GM11168 (cell line): ENCODE measurements around the gene PVALEF.

ENCODE experiments used
- in situ Hi-C: fragments of 300-500 bp; cut with MboI; formaldehyde crosslinking; loops from one replicate; pipeline ENCODE4 v1.12.0; 2022; ENCODE audit warnings: low sequenced_read_pairs; ENCODE audit not compliant: unreplicated experiment

Gene PVALEF

DNA sequence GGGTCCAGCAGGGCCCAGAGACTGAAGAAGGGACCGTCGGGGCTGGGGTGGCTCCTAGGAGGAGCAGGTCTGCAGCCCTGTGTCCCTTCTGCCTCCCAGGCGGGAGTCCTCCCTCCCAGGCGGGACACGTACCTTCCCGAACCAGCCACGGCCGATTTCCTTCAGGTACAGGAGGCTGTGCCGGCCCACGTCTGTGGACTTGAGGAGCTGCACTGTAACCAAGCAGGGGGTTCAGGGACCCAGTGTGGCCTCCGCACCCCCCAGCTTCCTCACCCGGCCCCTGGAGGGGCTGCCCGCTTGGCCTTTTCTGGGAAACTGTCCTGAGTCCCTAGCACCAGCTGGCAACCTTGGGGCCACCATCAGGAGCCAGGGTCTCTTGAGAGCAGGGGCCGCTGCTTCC is 37.0 kb upstream of the PVALEF start:
- in situ Hi-C loops: loop anchor here (25.0 kb wide), 1 partner anchor 359 kb away; no protein-coding TSS in a partner anchor

DNA sequence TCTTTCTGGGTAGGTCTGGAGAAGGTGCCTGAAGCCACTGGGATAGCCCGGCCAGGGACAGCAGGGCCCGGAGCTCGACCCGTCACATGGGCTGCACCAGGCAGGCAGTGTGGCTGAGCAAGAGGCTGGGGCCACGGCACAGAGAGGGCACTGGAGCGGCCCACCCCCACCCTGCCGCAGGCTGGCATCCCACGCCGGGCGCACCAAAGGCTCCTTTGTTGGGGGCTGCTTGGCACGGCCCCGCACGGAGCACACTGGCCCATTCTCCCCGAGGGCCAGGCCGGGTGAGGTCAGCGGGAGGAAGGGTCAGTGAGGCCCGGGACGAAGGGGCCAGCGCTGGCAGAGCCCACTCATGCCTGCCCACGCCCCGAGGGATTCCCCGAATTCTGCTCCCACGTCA is 36.5 kb upstream of the PVALEF start:
- in situ Hi-C loops: loop anchor here (25.0 kb wide), 1 partner anchor 359 kb away; no protein-coding TSS in a partner anchor

DNA sequence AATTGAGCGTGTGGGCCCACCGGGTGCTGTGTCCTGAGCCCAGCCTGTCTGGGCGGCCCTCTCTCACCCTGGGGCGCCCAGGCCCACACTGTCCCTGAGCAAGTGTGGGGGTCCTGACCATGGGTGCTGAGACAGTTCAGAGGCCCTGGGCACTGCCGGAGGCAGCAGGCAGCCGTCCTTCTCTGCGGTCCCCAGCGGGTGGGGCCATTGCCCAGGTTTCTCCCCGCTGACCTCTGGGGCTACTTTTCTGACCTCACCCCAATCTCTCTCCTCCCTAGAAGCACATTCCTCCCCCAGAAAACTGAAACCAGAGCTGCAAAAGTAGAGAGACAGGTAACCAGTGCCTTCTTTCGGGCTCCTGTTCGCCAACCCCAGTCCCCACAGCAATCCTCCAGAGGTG is 36.0 kb upstream of the PVALEF start:
- in situ Hi-C loops: loop anchor here (25.0 kb wide), 1 partner anchor 358 kb away; no protein-coding TSS in a partner anchor

- in situ Hi-C loops: loop anchor here (25.0 kb wide), 1 partner anchor 357 kb away; no protein-coding TSS in a partner anchor
These were observed 35.5 kb upstream of the PVALEF start for GRCh38 chr17:81129711-81130367.

DNA sequence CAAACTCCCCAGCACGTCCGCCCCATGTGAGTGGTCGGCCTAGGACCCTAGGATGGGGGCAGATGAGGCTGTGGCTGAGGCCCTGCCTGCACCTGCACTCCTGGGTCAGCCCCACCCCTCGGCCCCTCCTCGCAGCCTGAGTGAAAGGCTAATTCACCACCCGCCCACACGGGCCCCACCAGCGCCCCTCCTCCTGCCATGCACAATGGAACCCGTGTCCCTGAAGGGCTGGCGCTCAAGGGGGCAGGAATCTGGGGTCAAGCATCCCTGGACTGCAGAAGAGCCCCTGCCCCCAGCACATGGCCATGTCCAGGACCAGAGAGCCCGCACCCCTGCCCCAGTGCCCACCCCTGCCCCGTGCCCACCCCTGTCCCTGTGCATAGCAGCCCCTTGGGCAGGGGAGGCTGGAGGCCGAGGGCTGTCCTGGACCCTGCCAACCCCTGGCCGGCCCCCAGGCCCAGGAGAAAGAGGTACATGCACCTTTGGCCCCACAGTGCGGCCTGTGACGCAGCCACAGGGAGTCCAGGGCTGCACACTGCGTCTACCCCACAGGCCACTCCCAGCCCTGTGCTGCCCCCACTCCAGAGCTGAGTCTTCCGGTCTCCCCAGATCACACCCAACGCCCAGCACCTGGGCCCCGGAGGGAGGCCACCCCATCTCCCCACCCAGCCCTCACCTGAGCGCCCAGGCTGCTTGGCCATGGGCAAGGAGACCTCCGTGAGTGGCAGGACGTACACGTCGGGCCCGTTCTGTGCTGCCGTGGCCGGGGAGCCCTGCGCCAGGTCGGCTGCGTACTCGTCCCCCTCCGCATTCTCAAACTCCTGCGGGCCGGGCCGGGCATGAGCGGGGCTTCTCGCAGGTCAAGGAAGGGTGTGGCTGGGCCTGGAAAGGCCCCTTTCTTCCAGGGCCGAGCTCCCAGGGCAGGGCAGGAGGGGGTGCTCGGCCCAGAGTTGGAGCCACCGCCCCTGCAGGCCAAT is 34.6 kb upstream of the PVALEF start:
- in situ Hi-C loops: loop anchor here (25.0 kb wide), 1 partner anchor 357 kb away; no protein-coding TSS in a partner anchor

DNA sequence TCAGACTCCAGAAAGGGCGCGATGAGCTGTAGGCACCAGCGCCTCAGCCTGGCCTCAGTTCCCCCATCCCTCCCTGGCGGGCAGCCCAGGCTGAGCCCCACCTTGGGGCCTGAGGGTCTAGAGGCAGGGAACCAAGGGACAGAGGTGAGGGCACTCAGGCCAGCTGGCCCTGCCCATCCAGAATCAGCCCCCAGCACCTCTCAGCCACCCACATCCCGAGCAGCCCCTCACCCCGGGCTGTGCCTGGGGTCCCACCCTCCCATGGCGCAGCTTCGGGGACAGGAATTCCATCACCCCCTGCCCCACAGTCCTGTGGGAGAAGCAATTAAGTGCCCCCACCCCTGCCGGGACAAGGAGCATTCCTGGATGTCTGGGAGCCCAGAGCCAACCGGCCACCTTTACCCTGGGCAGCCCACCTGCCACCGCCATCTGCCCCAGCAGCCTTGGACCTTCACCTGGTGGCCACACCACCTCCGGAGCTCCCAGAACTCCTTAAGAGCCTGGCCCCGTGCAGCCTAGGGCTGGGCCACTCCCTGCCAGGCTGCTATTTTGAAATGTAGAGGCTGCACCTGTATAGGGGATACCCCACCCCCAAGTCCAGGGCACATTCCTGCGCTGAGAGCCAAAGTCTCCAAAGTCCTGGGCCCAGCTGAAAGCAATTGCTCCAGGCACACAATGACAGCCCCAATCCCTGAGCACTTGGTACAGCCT is 33.7 kb upstream of the PVALEF start:
- in situ Hi-C loops: loop anchor here (25.0 kb wide), 1 partner anchor 356 kb away; no protein-coding TSS in a partner anchor

DNA sequence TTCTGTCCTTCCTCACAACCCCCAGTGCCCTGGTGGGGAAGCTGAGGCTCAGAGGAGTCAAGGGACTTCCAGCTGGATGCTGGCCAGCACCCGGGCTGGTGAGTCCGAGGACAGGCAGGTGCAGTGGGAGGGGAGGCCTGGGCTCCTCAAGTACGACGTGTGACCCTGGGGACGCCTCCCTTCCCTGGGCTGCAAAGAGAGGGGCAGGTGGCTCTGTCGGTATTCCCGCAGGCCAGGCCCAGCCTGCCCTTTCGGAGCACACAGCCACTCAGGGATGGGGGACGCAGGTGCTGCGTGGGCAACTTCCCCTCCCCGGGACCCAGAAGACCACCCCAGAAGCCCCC is 33.1 kb upstream of the PVALEF start:
- in situ Hi-C loops: loop anchor here (25.0 kb wide), 1 partner anchor 355 kb away; no protein-coding TSS in a partner anchor

DNA sequence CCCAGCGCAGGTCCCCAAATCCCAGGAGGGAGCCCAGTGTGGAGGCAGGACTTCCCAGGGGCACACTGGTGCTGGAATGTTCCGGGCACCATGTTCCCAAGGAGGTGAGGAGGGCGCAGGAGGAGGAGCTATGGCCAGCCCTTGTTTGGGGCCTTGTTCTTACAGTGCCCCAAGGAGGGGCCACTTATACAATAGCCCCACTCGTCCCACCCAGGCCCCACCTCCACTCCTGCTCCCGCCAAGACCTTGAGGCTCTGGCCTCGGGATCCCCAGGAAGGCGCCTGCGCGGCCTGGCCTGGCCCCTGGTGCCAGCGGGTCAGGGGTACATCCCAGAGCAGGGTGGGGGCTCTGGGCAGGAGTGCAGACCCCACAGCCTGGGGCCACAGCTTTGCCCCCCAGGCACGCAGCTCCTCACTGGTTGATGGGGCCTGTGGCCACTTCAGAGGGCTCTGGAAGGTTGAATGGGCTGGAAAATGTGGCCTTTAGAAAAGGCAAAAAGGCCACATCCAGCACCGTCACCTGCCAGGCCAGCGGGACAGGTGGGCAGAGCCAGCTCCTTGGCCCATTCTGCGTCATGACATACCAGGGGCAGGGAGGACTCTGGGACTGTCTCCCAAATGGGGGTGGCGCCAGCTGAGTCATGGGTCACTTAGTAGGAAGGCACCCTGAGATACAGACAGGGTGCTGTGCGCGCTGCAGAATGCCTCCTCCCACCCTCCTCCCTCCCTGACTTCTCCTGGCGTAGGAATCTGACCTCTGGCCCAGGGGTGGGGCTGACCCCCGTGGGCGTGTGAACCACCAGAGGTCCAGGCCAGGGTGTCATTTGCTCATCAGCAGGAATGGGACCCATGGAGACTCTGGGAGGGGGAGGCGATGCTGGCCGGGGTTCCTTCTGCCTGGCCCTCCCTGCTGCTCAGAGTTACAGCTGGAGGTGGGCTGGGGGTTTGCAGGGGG is 32.3 kb upstream of the PVALEF start:
- in situ Hi-C loops: loop anchor here (25.0 kb wide), 1 partner anchor 354 kb away; no protein-coding TSS in a partner anchor

DNA sequence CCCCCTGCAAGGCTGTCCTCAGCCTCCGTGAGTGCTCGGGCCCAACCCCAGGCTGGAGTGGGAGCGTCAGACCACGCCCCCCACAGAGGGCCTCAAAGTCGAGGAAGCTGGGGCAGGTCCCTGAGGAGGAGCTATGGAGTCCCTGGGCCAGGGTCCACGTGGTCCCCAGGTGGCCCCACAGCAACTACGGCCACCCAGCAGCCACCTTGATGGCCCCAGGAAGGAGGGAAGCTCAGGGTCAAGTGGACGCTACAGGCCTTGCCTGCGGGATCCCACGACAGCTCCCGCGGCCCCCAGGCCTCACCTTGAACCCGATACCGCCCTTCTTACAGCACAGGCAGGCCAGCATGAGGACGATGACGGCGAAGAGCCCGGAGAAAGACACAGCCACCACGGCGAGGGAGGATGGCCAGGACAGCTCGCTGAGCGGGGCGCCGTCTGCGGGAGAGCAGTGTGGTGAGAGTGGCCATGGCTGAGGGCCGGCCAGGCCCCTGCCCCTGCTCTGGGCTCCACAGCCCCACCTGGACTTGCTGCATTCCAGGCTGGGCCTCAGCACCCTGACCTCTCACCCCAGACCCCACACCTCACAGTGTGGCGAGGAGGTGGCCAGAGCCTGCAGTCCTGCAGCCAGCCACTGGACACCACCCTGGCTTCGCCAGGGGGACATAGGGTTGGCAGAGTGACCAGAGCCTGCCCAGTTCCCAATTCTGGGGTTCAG is 31.1 kb upstream of the PVALEF start:
- in situ Hi-C loops: loop anchor here (25.0 kb wide), 1 partner anchor 353 kb away; no protein-coding TSS in a partner anchor

DNA sequence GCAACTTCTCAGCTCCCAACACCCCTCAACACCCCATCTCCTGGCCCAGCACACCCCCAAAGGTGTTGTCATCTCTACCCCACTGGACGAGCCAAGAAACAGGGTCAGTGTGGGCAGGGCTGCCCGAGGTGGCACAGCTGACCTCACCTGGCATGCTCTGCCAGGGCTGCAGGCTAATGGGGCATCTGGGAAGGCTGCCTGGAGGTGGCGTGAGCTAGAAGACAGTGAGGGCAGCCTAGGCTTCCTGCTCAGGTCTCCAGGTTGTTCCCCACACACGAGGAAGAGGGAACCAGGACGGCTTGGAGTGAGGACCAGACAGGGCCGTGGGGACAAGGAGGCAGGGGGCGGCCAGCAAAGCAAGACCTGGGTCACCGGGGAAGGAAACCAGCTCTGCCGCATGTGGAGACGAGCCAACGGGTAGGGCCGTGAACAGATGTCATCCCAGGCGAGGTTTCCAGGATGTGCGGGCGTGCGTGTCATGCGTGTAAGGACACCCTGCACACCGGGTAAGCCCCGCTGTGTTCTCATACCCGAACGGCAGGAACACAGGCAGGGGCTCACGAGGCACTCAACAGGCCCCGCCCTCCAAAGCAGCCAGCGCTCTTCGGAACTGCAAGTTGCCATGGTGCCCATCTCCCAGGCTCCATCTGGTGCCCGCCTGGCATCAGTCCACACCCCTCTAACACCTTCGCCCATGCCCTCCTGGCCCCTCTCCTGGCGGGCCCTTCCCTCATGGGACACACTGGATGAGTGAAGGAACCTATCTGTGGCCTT is 29.6 kb upstream of the PVALEF start:
- in situ Hi-C loops: loop anchor here (25.0 kb wide), 1 partner anchor 352 kb away; no protein-coding TSS in a partner anchor

- in situ Hi-C loops: loop anchor here (25.0 kb wide), 1 partner anchor 351 kb away; no protein-coding TSS in a partner anchor
These were observed 28.9 kb upstream of the PVALEF start for GRCh38 chr17:81136366-81136765.

- in situ Hi-C loops: loop anchor here (25.0 kb wide), 1 partner anchor 350 kb away; no protein-coding TSS in a partner anchor
These were observed 28.1 kb upstream of the PVALEF start for GRCh38 chr17:81137248-81137647.

GRCh38 chr17:81138083-81138482 is 27.2 kb upstream of the PVALEF start:
- in situ Hi-C loops: loop anchor here (25.0 kb wide), 1 partner anchor 349 kb away; no protein-coding TSS in a partner anchor

DNA sequence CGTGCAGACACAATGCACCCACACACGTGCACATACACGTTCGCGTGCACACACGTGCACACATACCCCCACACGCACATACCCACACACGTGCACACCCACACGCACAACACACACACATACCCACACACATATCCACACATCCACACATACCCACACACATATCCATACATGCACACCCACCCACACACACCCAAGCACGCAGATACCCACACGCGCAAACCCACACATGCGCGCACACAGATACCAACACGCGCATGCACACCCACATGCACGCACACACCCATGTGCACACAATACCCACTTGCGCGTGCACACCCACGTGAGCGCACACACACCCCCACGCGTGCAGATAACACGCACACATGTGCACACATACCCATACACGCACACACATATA is 26.8 kb upstream of the PVALEF start:
- in situ Hi-C loops: loop anchor here (25.0 kb wide), 1 partner anchor 349 kb away; no protein-coding TSS in a partner anchor

DNA sequence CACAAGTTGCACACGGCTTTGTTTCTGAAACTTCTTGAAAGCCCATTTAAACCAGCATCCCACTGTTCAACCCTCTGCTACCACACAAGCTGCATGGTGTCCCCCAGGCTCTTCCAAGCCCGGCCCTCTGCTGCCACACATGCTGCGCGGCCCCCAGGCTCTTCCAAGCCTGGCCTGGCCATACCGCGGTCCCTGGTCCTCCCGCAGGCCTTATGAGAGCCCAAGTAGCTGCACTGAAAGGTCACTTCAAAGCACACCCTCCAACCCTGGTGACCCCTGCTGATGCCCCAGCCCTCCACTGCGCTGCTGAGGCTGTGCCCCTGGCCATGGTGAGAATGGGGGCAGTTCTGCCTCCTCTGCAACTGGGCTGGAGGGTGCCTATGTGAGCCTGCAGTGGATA is 25.9 kb upstream of the PVALEF start:
- in situ Hi-C loops: loop anchor here (25.0 kb wide), 1 partner anchor 348 kb away; no protein-coding TSS in a partner anchor

DNA sequence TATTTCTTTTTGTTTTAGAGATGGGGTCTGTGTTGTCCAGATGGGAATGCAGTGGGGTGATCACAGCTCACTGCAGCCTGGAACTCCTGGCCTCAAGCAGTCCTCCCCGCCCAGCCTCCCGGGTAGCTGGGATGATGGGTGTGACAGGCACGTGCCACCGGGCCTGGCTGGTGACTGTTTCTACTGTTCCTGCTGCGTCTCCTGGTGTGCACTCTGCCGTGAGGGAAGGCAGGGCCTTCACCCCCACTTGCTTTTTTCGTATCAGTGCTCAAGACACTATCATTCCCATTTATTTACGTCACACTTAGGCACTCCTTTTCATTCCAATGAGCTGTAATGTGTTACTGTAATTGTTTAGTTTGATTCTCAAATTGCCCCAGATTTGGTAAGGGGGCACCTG is 25.3 kb upstream of the PVALEF start:
- in situ Hi-C loops: loop anchor here (25.0 kb wide), 1 partner anchor 347 kb away; no protein-coding TSS in a partner anchor

DNA sequence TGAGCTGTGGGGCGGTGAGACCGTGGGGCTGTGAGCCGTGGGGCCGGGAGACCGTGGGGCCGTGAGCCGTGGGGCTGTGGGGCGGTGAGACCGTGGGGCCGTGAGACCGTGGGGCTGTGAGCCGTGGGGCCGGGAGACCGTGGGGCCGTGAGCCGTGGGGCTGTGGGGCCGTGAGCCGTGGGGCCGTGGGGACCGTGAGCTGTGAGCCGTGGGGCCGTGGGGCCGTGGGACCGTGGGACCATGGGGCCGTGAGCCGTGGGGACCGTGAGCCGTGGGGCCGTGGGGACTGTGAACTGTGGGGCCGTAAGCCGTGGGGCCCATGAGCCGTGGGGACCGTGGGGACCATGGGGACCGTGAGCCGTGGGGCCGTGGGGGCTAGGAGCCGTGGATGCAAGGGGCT is 24.6 kb upstream of the PVALEF start:
- in situ Hi-C loops: loop anchor here (25.0 kb wide), 1 partner anchor 347 kb away; no protein-coding TSS in a partner anchor
